SK-N-SH treated with all-trans-retinoic acid at 6 μM for 48 hours (cell line): Measurements from ENCODE around the gene WNK1.

Experiments
- ARNTL ChIP-seq: fragments of 450-650 bp; formaldehyde crosslinking; IDR thresholded peaks from 2 replicates; pipeline ENCODE4 v1.5.0; 2020; ENCODE audit warnings: low read depth, mild to moderate bottlenecking, moderate library complexity, borderline replicate concordance
- ESRRG ChIP-seq: fragments of 250-450 bp; sonication (Bioruptor Pico); IDR thresholded peaks from 2 replicates; pipeline ENCODE4 v1.6.1; 2021; ENCODE audit warnings: mild to moderate bottlenecking
- OSR1 ChIP-seq: fragments of 250-450 bp; sonication (Bioruptor Pico); IDR thresholded peaks from 2 replicates; pipeline ENCODE4 v1.8.0; 2022; ENCODE audit warnings: moderate library complexity, mild to moderate bottlenecking, inconsistent platforms
- SNAI2 ChIP-seq: fragments of 250-450 bp; sonication (Bioruptor Pico); IDR thresholded peaks from 2 replicates; pipeline ENCODE4 v1.5.0; 2020; ENCODE audit warnings: mild to moderate bottlenecking, moderate library complexity
- TCF4 ChIP-seq: fragments of 250-450 bp; sonication (Bioruptor Pico); IDR thresholded peaks from 2 replicates; pipeline ENCODE4 v1.8.0; 2021; ENCODE audit warnings: mild to moderate bottlenecking, moderate library complexity, borderline replicate concordance
- ZFP3 ChIP-seq: fragments of 250-450 bp; sonication (Bioruptor Pico); IDR thresholded peaks from 2 replicates; pipeline ENCODE4 v1.5.0; 2020; ENCODE audit warnings: mild to moderate bottlenecking, moderate library complexity
- TF ChIP-seq, protein P1 (sequence below): fragments of 250-450 bp; sonication (Bioruptor Pico); IDR thresholded peaks from 2 replicates; pipeline ENCODE4 v1.8.0; 2020; ENCODE audit warnings: mild to moderate bottlenecking, moderate library complexity, borderline replicate concordance
- TF ChIP-seq, protein P2 (sequence below): fragments of 250-450 bp; sonication (Bioruptor Pico); IDR thresholded peaks from 2 replicates; pipeline ENCODE4 v1.5.1; 2020; ENCODE audit warnings: low read depth, mild to moderate bottlenecking, moderate library complexity

GRCh38 chr12:820336-820735 lies 68.0 kb downstream of the WNK1 start:
- TF ChIP-seq OSR1 (CRISPR knock-in tag) (no peak), ZFP3 (CRISPR knock-in tag) (no peak), ARNTL (CRISPR knock-in tag) (no peak), ESRRG (CRISPR knock-in tag) (no peak), TCF4 (CRISPR knock-in tag) (no peak), SNAI2 (CRISPR knock-in tag) (no peak)
- TF ChIP-seq, protein P1, sequence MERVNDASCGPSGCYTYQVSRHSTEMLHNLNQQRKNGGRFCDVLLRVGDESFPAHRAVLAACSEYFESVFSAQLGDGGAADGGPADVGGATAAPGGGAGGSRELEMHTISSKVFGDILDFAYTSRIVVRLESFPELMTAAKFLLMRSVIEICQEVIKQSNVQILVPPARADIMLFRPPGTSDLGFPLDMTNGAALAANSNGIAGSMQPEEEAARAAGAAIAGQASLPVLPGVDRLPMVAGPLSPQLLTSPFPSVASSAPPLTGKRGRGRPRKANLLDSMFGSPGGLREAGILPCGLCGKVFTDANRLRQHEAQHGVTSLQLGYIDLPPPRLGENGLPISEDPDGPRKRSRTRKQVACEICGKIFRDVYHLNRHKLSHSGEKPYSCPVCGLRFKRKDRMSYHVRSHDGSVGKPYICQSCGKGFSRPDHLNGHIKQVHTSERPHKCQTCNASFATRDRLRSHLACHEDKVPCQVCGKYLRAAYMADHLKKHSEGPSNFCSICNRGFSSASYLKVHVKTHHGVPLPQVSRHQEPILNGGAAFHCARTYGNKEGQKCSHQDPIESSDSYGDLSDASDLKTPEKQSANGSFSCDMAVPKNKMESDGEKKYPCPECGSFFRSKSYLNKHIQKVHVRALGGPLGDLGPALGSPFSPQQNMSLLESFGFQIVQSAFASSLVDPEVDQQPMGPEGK (CRISPR knock-in tag) = no peak
- TF ChIP-seq, protein P2, sequence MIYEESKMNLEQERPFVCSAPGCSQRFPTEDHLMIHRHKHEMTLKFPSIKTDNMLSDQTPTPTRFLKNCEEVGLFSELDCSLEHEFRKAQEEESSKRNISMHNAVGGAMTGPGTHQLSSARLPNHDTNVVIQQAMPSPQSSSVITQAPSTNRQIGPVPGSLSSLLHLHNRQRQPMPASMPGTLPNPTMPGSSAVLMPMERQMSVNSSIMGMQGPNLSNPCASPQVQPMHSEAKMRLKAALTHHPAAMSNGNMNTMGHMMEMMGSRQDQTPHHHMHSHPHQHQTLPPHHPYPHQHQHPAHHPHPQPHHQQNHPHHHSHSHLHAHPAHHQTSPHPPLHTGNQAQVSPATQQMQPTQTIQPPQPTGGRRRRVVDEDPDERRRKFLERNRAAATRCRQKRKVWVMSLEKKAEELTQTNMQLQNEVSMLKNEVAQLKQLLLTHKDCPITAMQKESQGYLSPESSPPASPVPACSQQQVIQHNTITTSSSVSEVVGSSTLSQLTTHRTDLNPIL = no peak
